Esophagus muscularis mucosa (tissue), 3 donors: Measurements from ENCODE around the gene C3orf70.

Source experiments
- CTCF ChIP-seq, 3 experiments: fragments of 200-600 bp in 2 of 3; fragments of 450-650 bp in 1 of 3; sonication (generic) in 2 of 3; IDR thresholded peaks; one replicate each; pipeline ENCODE4 v1.5.1; 2017 to 2019; ENCODE audit warnings: antibody characterized with exemption in 3 of 3, mild to moderate bottlenecking in 2 of 3, moderate library complexity in 1 of 3
- POLR2A ChIP-seq: fragments of 450-650 bp; IDR thresholded peaks from one replicate; pipeline ENCODE4 v1.6.1; 2017; ENCODE audit warnings: antibody characterized with exemption, moderate library complexity, mild to moderate bottlenecking, low read depth

DNA sequence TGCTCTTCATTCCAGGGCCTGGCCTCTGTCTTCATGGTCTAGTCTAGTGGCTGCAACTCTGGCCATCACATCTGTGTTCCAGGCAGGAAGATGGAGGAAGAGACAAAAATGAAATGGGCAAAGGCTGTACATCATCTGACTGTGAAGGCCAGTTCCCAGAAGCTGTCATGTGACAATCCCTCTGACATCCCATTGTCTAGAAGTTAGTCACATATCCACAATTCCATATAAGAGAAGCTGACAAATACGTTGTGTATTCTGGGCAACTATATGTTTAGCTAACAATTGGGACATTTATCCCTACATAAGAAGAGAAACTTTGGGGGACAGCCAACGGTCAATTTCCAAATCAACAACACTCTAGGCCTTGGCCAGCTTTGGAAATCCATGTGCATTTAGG, 34.5 kb upstream of the C3orf70 start:
- TF ChIP-seq POLR2A = no peak
- no peak for TF ChIP-seq CTCF (IDR thresholded peaks at IDR 0.05)
